Fibroblast of skin of right quadriceps (primary cell): ENCODE data around the gene GIMAP6.
"Not testable (repeated sequence)": the region's sequence is repeated elsewhere in the genome, so short reads cannot be mapped to it uniquely, and the experiment has no call there.

ENCODE experiments used
- DNase-seq: peaks from one replicate; pipeline ENCODE4 v3.0.0-alpha.2; 2013

The GIMAP6 gene

GRCh38 chr7:150645259-150646020 lies 13.3 kb upstream of the GIMAP6 start:
- DNase-seq = no peak

GRCh38 chr7:150642926-150643325 lies 10.7 kb upstream of the GIMAP6 start:
- no peak for DNase-seq

- no peak for DNase-seq
Measured at GRCh38 chr7:150641854-150642253, 9.7 kb upstream of the GIMAP6 start.

GRCh38 chr7:150633926-150634325 lies 1.7 kb upstream of the GIMAP6 start:
- DNase-seq = no peak

GRCh38 chr7:150631084-150631826 lies 930 bp downstream of the GIMAP6 start:
- no peak for DNase-seq

GRCh38 chr7:150629347-150629746 lies 2.8 kb downstream of the GIMAP6 start:
- DNase-seq = no peak

GRCh38 chr7:150627959-150628358 lies 4.2 kb downstream of the GIMAP6 start:
- no peak for DNase-seq

- DNase-seq = no peak
Measured at GRCh38 chr7:150626696-150627095, 5.5 kb downstream of the GIMAP6 start.

- DNase-seq = no peak
Measured at GRCh38 chr7:150621376-150621775, 10.8 kb downstream of the GIMAP6 start.

GRCh38 chr7:150620617-150621371 lies 11.4 kb downstream of the GIMAP6 start:
- no peak for DNase-seq

- no peak for DNase-seq
Measured at GRCh38 chr7:150620061-150620460, 12.1 kb downstream of the GIMAP6 start.

- DNase-seq = not testable (repeated sequence)
Measured at GRCh38 chr7:150615221-150615755, 16.9 kb downstream of the GIMAP6 start.

- not testable (repeated sequence) for DNase-seq
Measured at GRCh38 chr7:150614426-150614825, 17.8 kb downstream of the GIMAP6 start.

GRCh38 chr7:150613880-150614279 lies 18.3 kb downstream of the GIMAP6 start:
- no peak for DNase-seq

GRCh38 chr7:150612925-150613324 lies 19.3 kb downstream of the GIMAP6 start:
- no peak for DNase-seq

GRCh38 chr7:150610233-150610632 lies 22.0 kb downstream of the GIMAP6 start:
- DNase-seq = no peak

- not testable (repeated sequence) for DNase-seq
Measured at GRCh38 chr7:150603600-150603999, 28.6 kb downstream of the GIMAP6 start.

GRCh38 chr7:150595361-150595760 lies 36.8 kb downstream of the GIMAP6 start:
- no peak for DNase-seq

- no peak for DNase-seq
Measured at GRCh38 chr7:150594805-150595204, 37.4 kb downstream of the GIMAP6 start.

- no peak for DNase-seq
Measured at GRCh38 chr7:150587551-150587950, 44.6 kb downstream of the GIMAP6 start.

- DNase-seq = no peak
Measured at GRCh38 chr7:150586785-150587152, 45.4 kb downstream of the GIMAP6 start.

GRCh38 chr7:150586068-150586784 lies 46.0 kb downstream of the GIMAP6 start:
- no peak for DNase-seq

- DNase-seq = no peak
Measured at GRCh38 chr7:150585199-150585598, 47.0 kb downstream of the GIMAP6 start.
